Peyer's patch (tissue), 4 donors: ENCODE measurements around the gene KMT2D.

ENCODE experiments used
- POLR2A ChIP-seq, 2 donors: fragments of 450-650 bp; IDR thresholded peaks; one replicate each; pipeline ENCODE4 v1.5.1; 2017; ENCODE audit warnings: antibody characterized with exemption in 2 of 2, mild to moderate bottlenecking in 2 of 2, moderate library complexity in 2 of 2
- TF ChIP-seq, protein P1 (sequence below), 6 experiments: fragments of 450-650 bp in 4 of 6; fragments of 200-600 bp in 2 of 6; sonication (generic) in 1 of 6; IDR thresholded peaks; one replicate each; pipeline ENCODE4 v1.5.1; 2017 to 2019; ENCODE audit warnings: antibody characterized with exemption in 6 of 6, mild to moderate bottlenecking in 3 of 6, moderate library complexity in 1 of 6

GRCh38 chr12:49040364-49040855 is 20.2 kb downstream of the KMT2D start:
- TF ChIP-seq POLR2A (IDR thresholded peaks at IDR 0.05): no peak
- TF ChIP-seq, protein P1, sequence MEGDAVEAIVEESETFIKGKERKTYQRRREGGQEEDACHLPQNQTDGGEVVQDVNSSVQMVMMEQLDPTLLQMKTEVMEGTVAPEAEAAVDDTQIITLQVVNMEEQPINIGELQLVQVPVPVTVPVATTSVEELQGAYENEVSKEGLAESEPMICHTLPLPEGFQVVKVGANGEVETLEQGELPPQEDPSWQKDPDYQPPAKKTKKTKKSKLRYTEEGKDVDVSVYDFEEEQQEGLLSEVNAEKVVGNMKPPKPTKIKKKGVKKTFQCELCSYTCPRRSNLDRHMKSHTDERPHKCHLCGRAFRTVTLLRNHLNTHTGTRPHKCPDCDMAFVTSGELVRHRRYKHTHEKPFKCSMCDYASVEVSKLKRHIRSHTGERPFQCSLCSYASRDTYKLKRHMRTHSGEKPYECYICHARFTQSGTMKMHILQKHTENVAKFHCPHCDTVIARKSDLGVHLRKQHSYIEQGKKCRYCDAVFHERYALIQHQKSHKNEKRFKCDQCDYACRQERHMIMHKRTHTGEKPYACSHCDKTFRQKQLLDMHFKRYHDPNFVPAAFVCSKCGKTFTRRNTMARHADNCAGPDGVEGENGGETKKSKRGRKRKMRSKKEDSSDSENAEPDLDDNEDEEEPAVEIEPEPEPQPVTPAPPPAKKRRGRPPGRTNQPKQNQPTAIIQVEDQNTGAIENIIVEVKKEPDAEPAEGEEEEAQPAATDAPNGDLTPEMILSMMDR (IDR thresholded peaks at IDR 0.05): no peak
